GM19438 (cell line): ENCODE measurements around the gene LNX2.

Experiments
- ATAC-seq: cut with Tn5 transposase; IDR thresholded peaks from one replicate; pipeline ENCODE4 v1.9.1; 2021; ENCODE audit warnings: low read depth; ENCODE audit not compliant: unreplicated experiment

Gene LNX2

GRCh38 chr13:27620377-27621115 is at the start of gene LNX2:
Gene LNX2 (minus strand): TSS chr13:27620529. CDS start chr13:27581703, 38,826 bp downstream.
- peak; percentile 84 for ATAC-seq

- ATAC-seq: no peak
Observed at GRCh38 chr13:27667946-27668345, 47.6 kb upstream of the LNX2 start.

- ATAC-seq: no peak
Observed at GRCh38 chr13:27666951-27667350, 46.6 kb upstream of the LNX2 start.

GRCh38 chr13:27665761-27666160 is 45.4 kb upstream of the LNX2 start:
- no peak for ATAC-seq

GRCh38 chr13:27665333-27665732 is 45.0 kb upstream of the LNX2 start:
- no peak for ATAC-seq

GRCh38 chr13:27663947-27664346 is 43.6 kb upstream of the LNX2 start:
- ATAC-seq: no peak

GRCh38 chr13:27662738-27663470 is 42.6 kb upstream of the LNX2 start:
- ATAC-seq: no peak

- no peak for ATAC-seq
Observed at GRCh38 chr13:27661017-27661416, 40.7 kb upstream of the LNX2 start.

- ATAC-seq: no peak
Observed at GRCh38 chr13:27660511-27660910, 40.2 kb upstream of the LNX2 start.

GRCh38 chr13:27659145-27659865 is 39.0 kb upstream of the LNX2 start:
- ATAC-seq: no peak

- no peak for ATAC-seq
Observed at GRCh38 chr13:27658546-27658945, 38.2 kb upstream of the LNX2 start.

- ATAC-seq: no peak
Observed at GRCh38 chr13:27657724-27658123, 37.4 kb upstream of the LNX2 start.

GRCh38 chr13:27654816-27655215 is 34.5 kb upstream of the LNX2 start:
- no peak for ATAC-seq

- ATAC-seq: no peak
Observed at GRCh38 chr13:27654059-27654458, 33.7 kb upstream of the LNX2 start.

- ATAC-seq: no peak
Observed at GRCh38 chr13:27650312-27650711, 30.0 kb upstream of the LNX2 start.

GRCh38 chr13:27644302-27644701 is 24.0 kb upstream of the LNX2 start:
- ATAC-seq: no peak

- no peak for ATAC-seq
Observed at GRCh38 chr13:27643334-27644132, 23.2 kb upstream of the LNX2 start.

- no peak for ATAC-seq
Observed at GRCh38 chr13:27641711-27642502, 21.6 kb upstream of the LNX2 start.

GRCh38 chr13:27639186-27639585 is 18.9 kb upstream of the LNX2 start:
- no peak for ATAC-seq

GRCh38 chr13:27638521-27638920 is 18.2 kb upstream of the LNX2 start:
- no peak for ATAC-seq
